Sigmoid colon (tissue), 7 donors: Measurements from ENCODE around the gene HSPH1. TPM values are rescaled to one million over a fixed set of nuclear protein-coding genes. Genes with fewer than 3 reads are reported as not detected.

Source experiments
- DNase-seq: peaks from one replicate; pipeline ENCODE4 v3.0.0-alpha.2; 2019
- H3K27ac ChIP-seq, 4 donors: fragments of 200-600 bp; sonication (generic); one replicate each; pipeline ENCODE4 v1.5.1; 2016 to 2019; ENCODE audit warnings: mild to moderate bottlenecking in 1 of 4
- H3K27me3 ChIP-seq, 3 donors: fragments of 200-600 bp; sonication (generic); one replicate each; pipeline ENCODE4 v1.5.1; 2019; ENCODE audit warnings: mild to moderate bottlenecking in 1 of 3
- H3K36me3 ChIP-seq, 4 donors: fragments of 200-600 bp; sonication (generic); one replicate each; pipeline ENCODE4 v1.5.1; 2016 to 2019
- H3K4me1 ChIP-seq, 4 donors: fragments of 200-600 bp; sonication (generic); one replicate each; pipeline ENCODE4 v1.5.1; 2017 to 2019
- H3K4me3 ChIP-seq, 4 donors: fragments of 200-600 bp; sonication (generic); one replicate each; pipeline ENCODE4 v1.5.1; 2017 to 2019; ENCODE audit warnings: mild to moderate bottlenecking in 2 of 4, moderate library complexity in 1 of 4
- H3K9me3 ChIP-seq, 4 donors: fragments of 200-600 bp in 3 of 4; sonication (generic) in 3 of 4; one replicate each; pipeline versions ENCODE4 v1.5.1 to v1.6.1; 2013 to 2019
- CTCF ChIP-seq, 4 experiments: fragments of 450-650 bp in 3 of 4; fragments of 200-600 bp in 1 of 4; IDR thresholded peaks; one replicate each; pipeline ENCODE4 v1.5.1; 2016 to 2019; ENCODE audit warnings: antibody characterized with exemption in 4 of 4, mild to moderate bottlenecking in 3 of 4, moderate library complexity in 2 of 4
- EP300 ChIP-seq, 4 donors: sonication (generic); formaldehyde crosslinking; IDR thresholded peaks; one replicate each; pipeline ENCODE4 v1.6.1; 2017; ENCODE audit warnings: antibody characterized with exemption in 4 of 4
- POLR2A ChIP-seq, 2 donors: fragments of 450-650 bp; IDR thresholded peaks; one replicate each; pipeline ENCODE4 v1.6.1; 2016; ENCODE audit warnings: antibody characterized with exemption in 2 of 2, mild to moderate bottlenecking in 2 of 2, moderate library complexity in 2 of 2
- POLR2AphosphoS5 ChIP-seq, 4 donors: sonication (generic); formaldehyde crosslinking; IDR thresholded peaks; one replicate each; pipeline ENCODE4 v1.6.1; 2017; ENCODE audit warnings: antibody characterized with exemption in 4 of 4
- WGBS, 2 donors: extraction: QIAGEN DNeasy Blood & Tissue Kit; methylation state at CpG; one replicate each; pipeline ENCODE4 v1.1.7; 2013; 5-methylcytosine and 5-hydroxymethylcytosine counted together
- intact Hi-C: fragments of 100-400 bp; cut with DNase I; formaldehyde crosslinking; loops from one replicate; pipeline ENCODE4 v1.15.1; 2023
- polyA plus RNA-seq, 3 donors: library from polyadenylated mRNA; stranded (reverse); fragments of 200-250 nt; gene quantifications; one replicate each; pipeline ENCODE4 v1.2.3, GENCODE V29; 2013
- total RNA-seq, 4 donors: library from RNA; depleted of rRNA; stranded (reverse); fragments of >200 nt; gene quantifications; one replicate each; pipeline ENCODE4 v1.1.0, GENCODE V29; 2016
- donor health status: healthy with polysubstance abuse.
- donor health status: Bipolar disorder and iron deficiency.
- donor health status: healthy.

The HSPH1 gene
- total and polyA plus RNA-seq, 7 donors, result 12.0 to 41.5 (median 30.7) TPM

GRCh38 chr13:31093145-31093885 lies 68.4 kb downstream of the HSPH1 start:
- intact Hi-C loops, result no loop called here
- 91 to 94% methylated on average over 9 of the region's 9 CpGs for WGBS, 2 donors

GRCh38 chr13:31092646-31093045 lies 69.1 kb downstream of the HSPH1 start:
- intact Hi-C loops, result no loop called here
- no peak for DNase-seq
- Histone ChIP-seq H3K4me1 (no peaks in the 10 kb centered on the region), H3K9me3 (no peaks in the 10 kb centered on the region), H3K4me3 (no peak overlapping the region), H3K36me3 (no peaks in the 10 kb centered on the region), H3K27ac (no peak overlapping the region), H3K27me3 (no peaks in the 10 kb centered on the region)
- 94 to 95% methylated on average over 5 of the region's 5 CpGs for WGBS, 2 donors
- TF ChIP-seq EP300 (IDR thresholded peaks at IDR 0.05), result no peak
- TF ChIP-seq CTCF (IDR thresholded peaks at IDR 0.05), result no peak
- no peak for TF ChIP-seq POLR2A (IDR thresholded peaks at IDR 0.05)
- no peak for TF ChIP-seq POLR2AphosphoS5 (IDR thresholded peaks at IDR 0.05)

More at GRCh38 chr13:31093145-31093885, 68.4 kb downstream of the HSPH1 start:
- peaks cover 0 to 6% (median 0%) of the 10 kb centered on the region in 3 donors for H3K27me3 ChIP-seq
- no peak for TF ChIP-seq POLR2AphosphoS5 (IDR thresholded peaks at IDR 0.05)
- no peak for TF ChIP-seq POLR2A (IDR thresholded peaks at IDR 0.05)
- TF ChIP-seq CTCF (IDR thresholded peaks at IDR 0.05), result no peak
- no peak for TF ChIP-seq EP300 (IDR thresholded peaks at IDR 0.05)
- no peak overlapping the region for H3K27ac ChIP-seq
- H3K4me1 ChIP-seq, result no peaks in the 10 kb centered on the region
- H3K4me3 ChIP-seq, result no peak overlapping the region
- no peaks in the 10 kb centered on the region for H3K9me3 ChIP-seq
- H3K36me3 ChIP-seq, result no peaks in the 10 kb centered on the region
- no peak for DNase-seq

- TF ChIP-seq CTCF (IDR thresholded peaks at IDR 0.05) (no peak), POLR2A (IDR thresholded peaks at IDR 0.05) (no peak), EP300 (IDR thresholded peaks at IDR 0.05) (no peak), POLR2AphosphoS5 (IDR thresholded peaks at IDR 0.05) (no peak)
- Histone ChIP-seq H3K4me1 (no peaks in the 10 kb centered on the region), H3K36me3 (no peaks in the 10 kb centered on the region), H3K4me3 (no peak overlapping the region), H3K27me3 (no peaks in the 10 kb centered on the region), H3K9me3 (no peaks in the 10 kb centered on the region), H3K27ac (no peak overlapping the region)
- no peak for DNase-seq
- 40 to 80% methylated on average over 16 of the region's 16 CpGs for WGBS, 2 donors
- intact Hi-C loops, result no loop called here
Measured at GRCh38 chr13:31090961-31091624, 70.6 kb downstream of the HSPH1 start.

GRCh38 chr13:31090096-31090495 lies 71.6 kb downstream of the HSPH1 start:
- Histone ChIP-seq H3K4me3 (no peak overlapping the region), H3K36me3 (no peaks in the 10 kb centered on the region), H3K27me3 (no peaks in the 10 kb centered on the region), H3K9me3 (no peaks in the 10 kb centered on the region), H3K4me1 (no peaks in the 10 kb centered on the region), H3K27ac (no peak overlapping the region)
- 85 to 94% methylated on average over 5 of the region's 5 CpGs for WGBS, 2 donors
- DNase-seq, result no peak
- intact Hi-C loops, result no loop called here
- TF ChIP-seq POLR2AphosphoS5 (IDR thresholded peaks at IDR 0.05), result no peak
- TF ChIP-seq POLR2A (IDR thresholded peaks at IDR 0.05), result no peak

GRCh38 chr13:31089649-31090048 lies 72.1 kb downstream of the HSPH1 start:
- no peaks in the 10 kb centered on the region for H3K4me1 ChIP-seq
- no peaks in the 10 kb centered on the region for H3K36me3 ChIP-seq
- no peak overlapping the region for H3K4me3 ChIP-seq
- TF ChIP-seq POLR2AphosphoS5 (IDR thresholded peaks at IDR 0.05), result no peak
- no peak for TF ChIP-seq POLR2A (IDR thresholded peaks at IDR 0.05)
- no peak for TF ChIP-seq CTCF (IDR thresholded peaks at IDR 0.05)
- TF ChIP-seq EP300 (IDR thresholded peaks at IDR 0.05), result no peak
- 87 to 91% methylated on average over 3 of the region's 3 CpGs for WGBS, 2 donors
- H3K9me3 ChIP-seq, result no peaks in the 10 kb centered on the region
- H3K27me3 ChIP-seq, result no peaks in the 10 kb centered on the region
- intact Hi-C loops, result no loop called here
- H3K27ac ChIP-seq, result no peak overlapping the region
- no peak for DNase-seq
